Measurements from ENCODE around the gene DDX1.
"Not testable (repeated sequence)": the region's sequence is repeated elsewhere in the genome, so short reads cannot be mapped to it uniquely, and the experiment has no call there.

Gene DDX1

GRCh38 chr2:15591692-15592463 lies at the start of gene DDX1:
DDX1 (plus strand) TSS chr2:15591868; CDS start chr2:15591934, 66 bp downstream.
- peak; percentile 77 to 82 for DNase-seq (ENCODE audit: low read depth in 2 of 2)

- DNase-seq (ENCODE audit: low read depth in 2 of 2) = not testable (repeated sequence)
Measured at GRCh38 chr2:15542269-15542668, 49.4 kb upstream of the DDX1 start.

- DNase-seq (ENCODE audit: low read depth in 2 of 2) = no peak
Measured at GRCh38 chr2:15543053-15543452, 48.6 kb upstream of the DDX1 start.

- DNase-seq (ENCODE audit: low read depth in 2 of 2) = no peak
Measured at GRCh38 chr2:15543541-15543940, 48.1 kb upstream of the DDX1 start.

GRCh38 chr2:15544227-15544626 lies 47.4 kb upstream of the DDX1 start:
- no peak for DNase-seq (ENCODE audit: low read depth in 2 of 2)

- DNase-seq (ENCODE audit: low read depth in 2 of 2) = no peak
Measured at GRCh38 chr2:15546297-15547098, 45.2 kb upstream of the DDX1 start.

GRCh38 chr2:15547115-15547876 lies 44.4 kb upstream of the DDX1 start:
- DNase-seq (ENCODE audit: low read depth in 2 of 2) = no peak

GRCh38 chr2:15548974-15549373 lies 42.7 kb upstream of the DDX1 start:
- DNase-seq (ENCODE audit: low read depth in 2 of 2) = no peak

- no peak for DNase-seq (ENCODE audit: low read depth in 2 of 2)
Measured at GRCh38 chr2:15553519-15553918, 38.1 kb upstream of the DDX1 start.

- DNase-seq (ENCODE audit: low read depth in 2 of 2) = no peak
Measured at GRCh38 chr2:15553951-15554350, 37.7 kb upstream of the DDX1 start.

- no peak for DNase-seq (ENCODE audit: low read depth in 2 of 2)
Measured at GRCh38 chr2:15554525-15555218, 37.0 kb upstream of the DDX1 start.

- no peak for DNase-seq (ENCODE audit: low read depth in 2 of 2)
Measured at GRCh38 chr2:15555760-15556193, 35.9 kb upstream of the DDX1 start.

- no peak for DNase-seq (ENCODE audit: low read depth in 2 of 2)
Measured at GRCh38 chr2:15556311-15556930, 35.2 kb upstream of the DDX1 start.

GRCh38 chr2:15557887-15558311 lies 33.8 kb upstream of the DDX1 start:
- DNase-seq (ENCODE audit: low read depth in 2 of 2) = no peak

- DNase-seq (ENCODE audit: low read depth in 2 of 2) = no peak
Measured at GRCh38 chr2:15559379-15560139, 32.1 kb upstream of the DDX1 start.

GRCh38 chr2:15560140-15560987 lies 31.3 kb upstream of the DDX1 start:
- no peak for DNase-seq (ENCODE audit: low read depth in 2 of 2)

GRCh38 chr2:15560988-15561573 lies 30.6 kb upstream of the DDX1 start, which contains the start of gene NBAS:
NBAS (minus strand) TSS chr2:15561334; CDS start chr2:15561304, 30 bp downstream.
- peak; percentile 64 to 68 for DNase-seq (ENCODE audit: low read depth in 2 of 2)

GRCh38 chr2:15561574-15562344 lies 29.9 kb upstream of the DDX1 start:
- DNase-seq (ENCODE audit: low read depth in 2 of 2) = no peak
